ENCODE measurements around the gene CPT1A.
A peak's percentile ranks its signal among the peaks of the same experiment; 100 is the strongest.

Gene CPT1A

GRCh38 chr11:68783216-68783821 is 58.4 kb downstream of the CPT1A start:
- DNase-seq: no peak

GRCh38 chr11:68782711-68783110 is 59.0 kb downstream of the CPT1A start:
- DNase-seq: no peak

GRCh38 chr11:68780829-68781228 is 60.9 kb downstream of the CPT1A start:
- no peak for DNase-seq

- no peak for DNase-seq
These were observed 63.5 kb downstream of the CPT1A start for GRCh38 chr11:68778205-68778604.

- DNase-seq: no peak
These were observed 65.1 kb downstream of the CPT1A start for GRCh38 chr11:68776442-68777235.

GRCh38 chr11:68775951-68776388 is 65.7 kb downstream of the CPT1A start:
- no peak for DNase-seq

- no peak for DNase-seq
These were observed 67.5 kb downstream of the CPT1A start for GRCh38 chr11:68774194-68774585.

GRCh38 chr11:68773521-68774193 is 68.1 kb downstream of the CPT1A start:
- DNase-seq: no peak

- no peak for DNase-seq
These were observed 68.8 kb downstream of the CPT1A start for GRCh38 chr11:68772936-68773335.

GRCh38 chr11:68770781-68771180 is 70.9 kb downstream of the CPT1A start:
- DNase-seq: no peak

- no peak for DNase-seq
These were observed 74.0 kb downstream of the CPT1A start for GRCh38 chr11:68767672-68768071.

GRCh38 chr11:68766786-68767185 is 74.9 kb downstream of the CPT1A start:
- DNase-seq: no peak

GRCh38 chr11:68764746-68765145 is 77.0 kb downstream of the CPT1A start:
- DNase-seq: no peak

- DNase-seq: no peak
These were observed 77.6 kb downstream of the CPT1A start for GRCh38 chr11:68763926-68764657.

- DNase-seq: no peak
These were observed 78.5 kb downstream of the CPT1A start for GRCh38 chr11:68763181-68763721.

- no peak for DNase-seq
These were observed 79.2 kb downstream of the CPT1A start for GRCh38 chr11:68762481-68762880.

- no peak for DNase-seq
These were observed 79.9 kb downstream of the CPT1A start for GRCh38 chr11:68761801-68762200.

- no peak for DNase-seq
These were observed 81.7 kb downstream of the CPT1A start for GRCh38 chr11:68759991-68760390.

- no peak for DNase-seq
These were observed 84.0 kb downstream of the CPT1A start for GRCh38 chr11:68757711-68758110.

- DNase-seq: no peak
These were observed 85.4 kb downstream of the CPT1A start for GRCh38 chr11:68756171-68756766.

- no peak for DNase-seq
These were observed 88.4 kb downstream of the CPT1A start for GRCh38 chr11:68753300-68753699.

- DNase-seq: peak; percentile 67 to 79
These were observed 90.3 kb downstream of the CPT1A start, which contains the start of gene TESMIN for GRCh38 chr11:68751331-68751856. TESMIN (minus strand) TSS chr11:68751520; CDS start chr11:68750660, 860 bp downstream.

All from SW 1271 (cell line).